ENCODE results near the gene RAD51C.
A peak's percentile ranks its signal among the peaks of the same experiment; 100 is the strongest.
"Not testable (repeated sequence)": the region's sequence is repeated elsewhere in the genome, so short reads cannot be mapped to it uniquely, and the experiment has no call there.

The RAD51C gene

GRCh38 chr17:58747674-58748073, 55.3 kb downstream of the RAD51C start:
- 96% methylated on average over 1 of the region's 1 CpG for WGBS
- Histone ChIP-seq H3K27ac (ENCODE audit: low read depth, low read length) (no peak overlapping the region), H3K4me3 (ENCODE audit: low read length) (no peak overlapping the region), H3K9me3 (ENCODE audit: insufficient read depth, low read depth, low read length) (no peaks in the 10 kb centered on the region), H3K9ac (ENCODE audit: low read depth, low read length) (no peak overlapping the region), H3K4me1 (ENCODE audit: insufficient read depth, low read length) (no peaks in the 10 kb centered on the region), H3K27me3 (ENCODE audit: insufficient read depth, low read length) (no peaks in the 10 kb centered on the region), H3K36me3 (ENCODE audit: insufficient read depth, low read length) (no peaks in the 10 kb centered on the region)

GRCh38 chr17:58749627-58750026, 57.2 kb downstream of the RAD51C start:
- not testable (repeated sequence) for H3K27me3 ChIP-seq (ENCODE audit: insufficient read depth, low read length); H3K27ac ChIP-seq (ENCODE audit: low read depth, low read length); H3K9ac ChIP-seq (ENCODE audit: low read depth, low read length); H3K4me1 ChIP-seq (ENCODE audit: insufficient read depth, low read length); H3K36me3 ChIP-seq (ENCODE audit: insufficient read depth, low read length); H3K4me3 ChIP-seq (ENCODE audit: low read length); H3K9me3 ChIP-seq (ENCODE audit: insufficient read depth, low read depth, low read length)

- 95% methylated on average over 1 of the region's 2 CpGs for WGBS
- H3K9ac ChIP-seq (ENCODE audit: low read depth, low read length): no peak overlapping the region
- peaks cover 6% of the 10 kb centered on the region; the same call in 1 of the 2 replicates for H3K4me1 ChIP-seq (ENCODE audit: insufficient read depth, low read length)
- no peak overlapping the region for H3K27ac ChIP-seq (ENCODE audit: low read depth, low read length)
- H3K27me3 ChIP-seq (ENCODE audit: insufficient read depth, low read length): peaks cover 27% of the 10 kb centered on the region
- no peaks in the 10 kb centered on the region for H3K9me3 ChIP-seq (ENCODE audit: insufficient read depth, low read depth, low read length)
- no peak overlapping the region for H3K4me3 ChIP-seq (ENCODE audit: low read length)
- H3K36me3 ChIP-seq (ENCODE audit: insufficient read depth, low read length): no peaks in the 10 kb centered on the region
Measured at GRCh38 chr17:58753026-58753425, 60.6 kb downstream of the RAD51C start.

GRCh38 chr17:58755269-58755576, 62.8 kb downstream of the RAD51C start:
- H3K27ac ChIP-seq (ENCODE audit: low read depth, low read length): no peak overlapping the region
- no peaks in the 10 kb centered on the region for H3K9me3 ChIP-seq (ENCODE audit: insufficient read depth, low read depth, low read length)
- WGBS: 36% methylated on average over 2 of the region's 2 CpGs
- H3K36me3 ChIP-seq (ENCODE audit: insufficient read depth, low read length): no peaks in the 10 kb centered on the region
- peaks cover 28% of the 10 kb centered on the region for H3K27me3 ChIP-seq (ENCODE audit: insufficient read depth, low read length)
- no peak overlapping the region for H3K9ac ChIP-seq (ENCODE audit: low read depth, low read length)
- peak overlapping the region; percentile 69 for H3K4me3 ChIP-seq (ENCODE audit: low read length)
- peaks cover 6% of the 10 kb centered on the region; the same call in 1 of the 2 replicates for H3K4me1 ChIP-seq (ENCODE audit: insufficient read depth, low read length)

GRCh38 chr17:58755577-58756245, 63.3 kb downstream of the RAD51C start, which contains the start of gene PPM1E:
Gene PPM1E (plus strand): TSS chr17:58755854.
- no peaks in the 10 kb centered on the region for H3K9me3 ChIP-seq (ENCODE audit: insufficient read depth, low read depth, low read length)
- H3K27ac ChIP-seq (ENCODE audit: low read depth, low read length): no peak within 1 kb of the TSS; the same call in 1 of the 2 replicates
- H3K36me3 ChIP-seq (ENCODE audit: insufficient read depth, low read length): no peaks in the 10 kb centered on the region
- peaks cover 28% of the 10 kb centered on the region for H3K27me3 ChIP-seq (ENCODE audit: insufficient read depth, low read length)
- WGBS: under 1% methylated on average over 71 of the region's 71 CpGs
- H3K4me3 ChIP-seq (ENCODE audit: low read length): peak within 1 kb of the TSS; percentile 69
- peak within 1 kb of the TSS; percentile 44 for H3K9ac ChIP-seq (ENCODE audit: low read depth, low read length)
- H3K4me1 ChIP-seq (ENCODE audit: insufficient read depth, low read length): peaks cover 6% of the 10 kb centered on the region; the same call in 1 of the 2 replicates

GRCh38 chr17:58756246-58757161, 64.1 kb downstream of the RAD51C start:
- H3K9me3 ChIP-seq (ENCODE audit: insufficient read depth, low read depth, low read length): no peaks in the 10 kb centered on the region
- no peak overlapping the region for H3K27ac ChIP-seq (ENCODE audit: low read depth, low read length)
- H3K27me3 ChIP-seq (ENCODE audit: insufficient read depth, low read length): peaks cover 28% of the 10 kb centered on the region
- H3K4me1 ChIP-seq (ENCODE audit: insufficient read depth, low read length): peaks cover 6% of the 10 kb centered on the region; the same call in 1 of the 2 replicates
- WGBS: under 1% methylated on average over 71 of the region's 72 CpGs
- no peaks in the 10 kb centered on the region for H3K36me3 ChIP-seq (ENCODE audit: insufficient read depth, low read length)
- peak overlapping the region; percentile 69 for H3K4me3 ChIP-seq (ENCODE audit: low read length)
- peak overlapping the region; percentile 44 for H3K9ac ChIP-seq (ENCODE audit: low read depth, low read length)

GRCh38 chr17:58757162-58757613, 64.8 kb downstream of the RAD51C start:
- Histone ChIP-seq H3K27ac (ENCODE audit: low read depth, low read length) (no peak overlapping the region), H3K27me3 (ENCODE audit: insufficient read depth, low read length) (peaks cover 28% of the 10 kb centered on the region), H3K9ac (ENCODE audit: low read depth, low read length) (peak overlapping the region; percentile 44; the same call in 1 of the 2 replicates), H3K36me3 (ENCODE audit: insufficient read depth, low read length) (no peaks in the 10 kb centered on the region), H3K4me3 (ENCODE audit: low read length) (peak overlapping the region; percentile 69), H3K4me1 (ENCODE audit: insufficient read depth, low read length) (peaks cover 6% of the 10 kb centered on the region; the same call in 1 of the 2 replicates), H3K9me3 (ENCODE audit: insufficient read depth, low read depth, low read length) (no peaks in the 10 kb centered on the region)
- 73% methylated on average over 5 of the region's 5 CpGs for WGBS

GRCh38 chr17:58758890-58759289, 66.5 kb downstream of the RAD51C start:
- Histone ChIP-seq H3K4me3 (ENCODE audit: low read length) (no peak overlapping the region), H3K36me3 (ENCODE audit: insufficient read depth, low read length) (no peaks in the 10 kb centered on the region)
- 93% methylated on average over 8 of the region's 8 CpGs for WGBS

GRCh38 chr17:58759522-58759921, 67.1 kb downstream of the RAD51C start:
- WGBS: 100% methylated on average over 1 of the region's 2 CpGs
- Histone ChIP-seq H3K9me3 (ENCODE audit: insufficient read depth, low read depth, low read length) (no peaks in the 10 kb centered on the region), H3K4me3 (ENCODE audit: low read length) (no peak overlapping the region), H3K4me1 (ENCODE audit: insufficient read depth, low read length) (peaks cover 6% of the 10 kb centered on the region; the same call in 1 of the 2 replicates), H3K9ac (ENCODE audit: low read depth, low read length) (no peak overlapping the region), H3K27me3 (ENCODE audit: insufficient read depth, low read length) (peaks cover 25% of the 10 kb centered on the region), H3K27ac (ENCODE audit: low read depth, low read length) (no peak overlapping the region), H3K36me3 (ENCODE audit: insufficient read depth, low read length) (no peaks in the 10 kb centered on the region)

More at GRCh38 chr17:58758890-58759289, 66.5 kb downstream of the RAD51C start:
- peaks cover 6% of the 10 kb centered on the region; the same call in 1 of the 2 replicates for H3K4me1 ChIP-seq (ENCODE audit: insufficient read depth, low read length)
- peaks cover 25% of the 10 kb centered on the region for H3K27me3 ChIP-seq (ENCODE audit: insufficient read depth, low read length)
- H3K9me3 ChIP-seq (ENCODE audit: insufficient read depth, low read depth, low read length): no peaks in the 10 kb centered on the region
- no peak overlapping the region for H3K9ac ChIP-seq (ENCODE audit: low read depth, low read length)
- H3K27ac ChIP-seq (ENCODE audit: low read depth, low read length): no peak overlapping the region

GRCh38 chr17:58760248-58760647, 67.8 kb downstream of the RAD51C start:
- Histone ChIP-seq H3K9me3 (ENCODE audit: insufficient read depth, low read depth, low read length) (no peaks in the 10 kb centered on the region), H3K4me3 (ENCODE audit: low read length) (no peak overlapping the region), H3K27ac (ENCODE audit: low read depth, low read length) (no peak overlapping the region), H3K9ac (ENCODE audit: low read depth, low read length) (no peak overlapping the region), H3K27me3 (ENCODE audit: insufficient read depth, low read length) (peaks cover 20% of the 10 kb centered on the region), H3K4me1 (ENCODE audit: insufficient read depth, low read length) (peaks cover 6% of the 10 kb centered on the region; the same call in 1 of the 2 replicates), H3K36me3 (ENCODE audit: insufficient read depth, low read length) (no peaks in the 10 kb centered on the region)
- WGBS: 90% methylated on average over 2 of the region's 2 CpGs

GRCh38 chr17:58763263-58763662, 70.9 kb downstream of the RAD51C start:
- no peaks in the 10 kb centered on the region for H3K4me1 ChIP-seq (ENCODE audit: insufficient read depth, low read length)
- no CpG with 5 or more reads among the region's 1 CpG for WGBS
- no peak overlapping the region for H3K27ac ChIP-seq (ENCODE audit: low read depth, low read length)
- no peaks in the 10 kb centered on the region for H3K9me3 ChIP-seq (ENCODE audit: insufficient read depth, low read depth, low read length)
- H3K36me3 ChIP-seq (ENCODE audit: insufficient read depth, low read length): no peaks in the 10 kb centered on the region
- no peak overlapping the region for H3K4me3 ChIP-seq (ENCODE audit: low read length)
- no peaks in the 10 kb centered on the region for H3K27me3 ChIP-seq (ENCODE audit: insufficient read depth, low read length)
- H3K9ac ChIP-seq (ENCODE audit: low read depth, low read length): no peak overlapping the region
